GM18508 (cell line): ENCODE results near the gene SH2B2.

Experiments
- ATAC-seq: cut with Tn5 transposase; IDR thresholded peaks from one replicate; pipeline ENCODE4 v1.9.1; 2021; ENCODE audit warnings: moderate number of reproducible peaks; ENCODE audit not compliant: insufficient read depth, unreplicated experiment

Gene SH2B2

DNA sequence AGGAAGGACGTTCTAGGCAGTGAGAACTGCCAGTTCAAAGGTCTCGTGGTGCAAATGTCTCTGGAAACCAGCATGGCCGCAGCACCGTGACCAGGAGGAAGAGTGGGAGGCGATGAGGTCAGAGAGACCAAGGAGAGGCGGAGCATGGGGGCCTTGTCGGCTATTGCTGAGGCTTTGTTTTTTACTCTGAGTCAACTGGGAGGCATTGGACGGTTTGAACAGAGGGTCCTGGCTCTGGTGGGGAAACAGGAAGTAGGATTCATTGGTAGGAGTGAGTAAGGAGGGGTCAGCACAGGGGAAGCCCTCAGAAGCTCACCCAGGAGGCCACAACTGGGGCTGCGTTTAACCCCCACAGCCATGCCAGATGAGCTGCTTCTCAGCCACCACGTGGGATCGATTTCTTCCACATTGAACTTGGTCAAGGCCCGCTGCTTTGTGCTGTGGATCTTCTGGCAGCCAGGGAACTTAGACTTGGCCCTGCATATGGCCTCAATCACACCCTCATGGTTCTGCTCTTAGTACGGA, 22.2 kb upstream of the SH2B2 start:
- no peak for ATAC-seq

DNA sequence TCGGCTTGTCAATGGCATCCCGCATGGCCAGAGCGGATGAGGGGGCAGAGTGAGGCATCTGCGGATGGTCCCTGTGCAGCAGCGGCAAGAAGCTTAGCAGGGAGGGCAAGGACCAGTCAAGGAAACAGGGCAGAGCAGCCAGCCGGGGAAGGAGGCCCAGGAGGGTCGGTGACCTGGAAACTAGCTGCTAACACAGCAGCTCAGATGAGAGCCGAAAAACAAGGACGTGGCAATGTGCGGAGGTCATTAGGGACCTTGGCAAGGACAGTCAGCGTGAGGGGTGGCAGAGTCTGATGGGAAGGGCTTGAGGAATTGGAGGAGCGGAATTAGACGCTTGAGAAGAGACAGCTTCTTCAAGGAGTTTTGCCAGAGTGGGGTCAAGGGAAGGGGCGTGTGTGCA, 20.1 kb upstream of the SH2B2 start:
- no peak for ATAC-seq

DNA sequence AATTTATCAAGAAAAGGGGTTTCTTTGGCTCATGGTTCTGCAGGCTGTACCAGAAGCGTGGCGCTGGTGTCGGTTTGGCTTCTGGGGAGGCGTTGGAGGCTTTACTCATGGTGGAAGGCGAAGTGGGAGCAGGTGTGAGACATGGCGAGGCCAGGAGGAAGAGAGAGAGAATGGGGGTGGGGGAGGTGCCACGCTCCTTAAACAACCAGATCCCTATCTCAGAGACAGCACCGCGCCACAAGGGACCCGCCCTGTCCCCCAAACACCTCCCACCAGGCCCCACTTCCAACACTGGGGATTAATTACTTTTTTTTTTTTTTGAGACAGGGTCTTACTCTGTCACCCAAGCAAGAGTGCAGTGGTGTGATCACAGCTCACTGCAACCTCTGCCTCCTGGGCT, 18.0 kb upstream of the SH2B2 start:
- no peak for ATAC-seq

DNA sequence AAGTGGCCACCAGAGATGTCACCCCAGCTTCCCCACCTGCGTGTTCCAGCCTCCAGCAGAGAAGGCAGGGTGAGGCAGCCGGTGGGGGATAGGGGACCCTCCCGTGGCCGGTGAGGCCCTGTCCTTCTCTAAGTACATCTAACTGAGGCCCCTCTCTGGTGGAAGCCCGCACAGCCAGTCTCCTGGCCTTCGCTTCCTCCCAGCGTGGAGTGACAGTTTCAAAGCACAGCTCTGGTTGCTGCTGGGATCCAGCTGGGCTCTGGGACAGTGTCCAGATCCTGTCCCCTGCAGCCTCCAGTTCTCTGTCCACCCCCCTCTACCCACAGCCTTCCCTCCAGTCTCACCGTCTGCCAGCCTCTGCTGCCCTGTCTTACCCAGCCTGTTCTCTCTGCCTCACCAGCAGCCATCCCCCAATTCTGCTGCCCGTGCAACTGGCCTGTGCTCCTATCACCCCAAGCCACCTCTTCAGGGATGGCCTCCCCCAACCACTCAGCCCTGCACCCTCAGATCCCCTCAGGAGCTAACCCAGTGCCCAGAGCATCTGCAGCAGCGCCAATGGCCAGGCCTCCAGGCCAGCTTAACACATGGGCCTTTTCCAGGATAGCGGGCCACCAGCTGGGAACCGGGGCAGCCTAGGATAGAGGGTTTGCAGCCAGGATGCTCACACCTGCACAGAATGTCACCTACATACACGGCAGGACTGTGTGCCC, 16.3 kb upstream of the SH2B2 start:
- ATAC-seq: no peak

DNA sequence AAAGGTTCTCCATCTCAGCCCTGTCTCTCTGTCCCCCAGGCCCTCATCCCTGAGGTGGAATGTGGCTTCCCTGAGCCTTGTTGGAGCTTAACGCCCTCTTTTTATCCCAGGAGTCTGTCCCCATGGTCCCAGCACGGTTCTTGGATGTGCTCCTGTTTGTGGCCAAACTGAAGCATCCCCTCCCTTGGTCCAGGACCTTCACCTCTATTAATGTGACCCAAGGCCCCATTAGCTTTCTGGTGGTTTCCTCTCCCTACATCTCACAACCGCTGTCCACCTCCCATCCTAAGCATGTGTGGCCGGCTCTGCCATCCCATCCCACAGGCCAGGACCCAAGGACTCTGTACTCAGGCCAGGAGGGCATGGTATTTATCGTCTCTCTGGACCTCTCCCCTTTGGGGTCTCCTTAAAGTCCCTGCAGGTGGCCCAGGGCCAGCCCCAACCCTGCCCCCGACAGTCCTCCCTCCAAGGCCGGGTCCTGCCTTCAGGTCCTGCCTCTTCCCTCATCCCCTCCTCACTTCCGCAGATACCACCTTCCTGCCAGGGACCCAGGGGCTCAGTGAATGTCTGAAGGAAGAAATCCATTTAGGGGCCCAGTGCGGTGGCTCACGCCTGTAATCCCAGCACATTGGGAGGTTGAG, 15.4 kb upstream of the SH2B2 start:
- no peak for ATAC-seq

DNA sequence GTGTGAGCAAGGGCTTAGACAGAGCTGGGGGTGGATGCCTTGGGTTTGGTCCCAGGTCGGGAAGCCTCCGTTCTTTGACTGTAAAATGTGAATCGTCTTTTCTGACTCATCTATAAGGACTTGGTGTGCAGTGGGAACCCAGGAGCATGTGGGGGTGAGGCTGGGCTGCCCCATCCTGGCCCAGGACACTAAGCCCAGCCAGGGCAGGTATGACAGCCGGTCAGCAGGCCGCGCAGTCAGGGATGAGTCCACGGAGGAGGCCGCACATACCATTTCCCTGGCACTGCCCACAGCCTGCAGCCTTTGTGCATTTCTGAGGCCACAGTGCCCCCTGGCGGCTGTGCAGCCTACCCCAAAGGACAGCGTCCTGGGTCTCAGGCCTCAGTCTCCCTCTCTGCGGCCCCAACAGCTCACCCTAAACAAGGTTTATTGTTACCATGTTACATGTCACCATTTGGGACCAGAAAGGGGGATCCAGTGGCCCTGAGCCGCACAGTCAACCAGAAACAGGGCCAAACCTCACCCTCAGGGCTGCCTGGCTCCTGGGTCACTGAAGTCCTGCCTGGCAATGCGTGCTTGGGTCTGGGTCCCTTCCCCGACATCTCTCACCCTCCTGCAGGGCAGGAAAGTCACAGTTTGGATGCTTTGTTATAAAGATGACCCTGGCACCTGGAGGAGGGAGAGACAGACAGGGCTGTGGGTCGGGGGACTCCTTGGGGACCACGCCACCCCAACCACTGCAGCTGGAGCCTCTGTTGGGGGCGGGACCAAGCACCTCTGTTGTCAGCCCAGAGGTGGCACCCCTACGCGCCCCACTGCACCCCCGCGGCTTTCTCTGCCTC, 14.4 kb upstream of the SH2B2 start:
- ATAC-seq: no peak

DNA sequence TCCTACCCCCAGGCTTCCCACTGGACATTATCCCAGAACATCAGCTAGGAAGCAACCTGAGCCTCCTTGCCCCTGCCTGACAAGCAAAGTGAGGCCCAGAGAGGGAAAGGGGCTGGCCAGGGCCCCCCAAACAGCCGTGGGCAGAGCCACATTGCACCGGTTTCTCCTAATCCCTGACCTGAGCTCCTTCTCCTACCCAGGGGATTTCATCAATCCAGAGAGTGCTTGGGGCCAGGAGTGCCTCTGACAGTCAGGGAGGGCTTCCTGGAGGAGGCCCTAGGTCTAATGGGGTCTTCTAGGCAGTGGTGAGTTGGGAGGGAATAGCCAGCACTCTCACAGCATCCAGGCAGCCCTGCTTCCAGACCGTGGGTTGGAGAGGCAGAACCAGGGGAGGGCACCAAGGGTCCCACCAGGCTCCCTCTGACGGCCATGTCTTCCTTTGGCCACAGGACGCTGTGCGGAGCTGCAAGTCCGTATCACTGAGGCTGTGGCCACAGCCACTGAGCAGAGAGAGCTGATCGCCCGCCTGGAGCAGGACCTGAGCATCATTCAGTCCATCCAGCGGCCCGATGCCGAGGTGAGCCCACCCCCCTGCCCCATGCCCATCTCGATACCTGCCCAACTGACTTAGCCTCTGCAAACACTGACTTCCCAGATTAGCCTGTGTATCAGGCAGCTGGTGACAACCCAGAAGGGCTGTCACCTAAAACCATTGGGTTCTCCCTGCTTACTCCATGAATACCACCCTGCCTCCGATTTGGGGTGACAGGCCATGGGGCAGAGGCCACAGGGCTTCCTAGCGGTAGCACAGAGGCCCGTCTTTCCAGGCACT, 13.5 kb upstream of the SH2B2 start:
- no peak for ATAC-seq

DNA sequence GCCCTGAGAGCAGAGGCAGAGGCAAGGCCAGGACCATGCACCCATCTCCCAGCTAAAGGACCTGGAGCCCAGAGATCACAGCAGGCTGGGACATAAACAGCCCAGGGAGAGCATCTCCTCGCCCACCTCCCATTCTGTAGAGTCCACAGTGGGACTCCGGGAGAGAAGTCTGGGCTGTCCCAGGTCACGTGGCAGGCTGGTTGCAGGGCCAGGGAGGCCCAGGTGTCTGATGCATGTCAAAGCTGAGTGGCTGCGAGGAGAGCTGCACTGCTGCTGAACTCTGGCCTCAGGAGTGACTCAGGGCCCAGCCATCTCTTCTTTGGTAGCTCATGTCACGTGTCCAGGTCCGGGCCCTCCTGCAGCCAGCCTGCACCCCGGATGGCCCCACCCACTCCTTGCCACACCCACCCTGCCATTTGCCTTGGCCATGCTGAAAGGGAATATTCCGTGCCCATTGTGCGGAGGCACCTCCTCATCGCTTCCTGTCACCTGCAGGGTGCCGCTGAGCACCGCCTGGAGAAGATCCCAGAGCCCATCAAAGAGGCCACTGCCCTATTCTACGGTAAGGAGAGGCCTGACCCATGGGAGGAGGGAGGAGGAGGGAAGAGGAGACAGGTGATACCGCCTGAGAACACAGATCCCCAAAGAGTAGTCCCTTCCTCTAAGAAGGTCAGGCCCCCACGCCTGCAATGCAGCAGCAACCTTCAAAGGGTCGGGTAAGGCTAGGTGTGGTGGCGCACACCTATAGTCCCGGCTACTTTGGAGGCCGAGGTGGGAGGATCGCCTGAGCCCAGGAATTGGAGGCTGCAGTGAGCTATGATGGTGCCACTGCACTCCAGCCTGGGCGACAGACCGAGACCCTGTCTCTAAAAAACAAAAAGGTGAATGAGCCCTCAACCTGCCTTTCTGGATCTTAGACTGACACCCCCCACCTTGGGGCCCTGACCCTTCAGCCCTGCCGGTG, 12.6 kb upstream of the SH2B2 start:
- no peak for ATAC-seq

DNA sequence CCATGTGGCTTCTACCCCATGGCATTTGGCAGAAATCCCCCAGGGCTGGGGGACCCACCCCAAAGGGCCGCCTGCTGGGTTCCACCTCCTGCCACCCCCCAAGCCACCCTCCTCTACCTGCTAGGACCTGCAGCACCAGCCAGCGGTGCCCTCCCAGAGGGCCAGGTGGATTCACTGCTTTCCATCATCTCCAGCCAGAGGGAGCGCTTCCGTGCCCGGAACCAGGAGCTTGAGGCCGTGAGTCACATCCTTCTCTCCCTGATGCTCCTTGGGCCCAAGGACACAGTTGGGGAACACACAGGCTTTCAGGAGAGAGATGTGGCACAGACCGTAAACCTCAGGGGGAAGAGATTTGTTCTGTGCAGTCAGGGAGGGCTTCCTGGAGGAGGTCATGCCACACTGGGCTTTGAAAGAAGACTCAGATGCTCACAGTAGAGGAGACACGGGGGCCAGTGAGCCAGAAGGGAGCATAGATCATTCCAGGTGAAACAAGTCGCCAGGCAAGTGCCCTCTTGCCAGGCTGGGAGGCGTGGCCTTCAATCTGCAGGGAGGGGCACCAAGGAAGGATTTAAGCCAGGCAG, 11.5 kb upstream of the SH2B2 start:
- ATAC-seq: no peak

DNA sequence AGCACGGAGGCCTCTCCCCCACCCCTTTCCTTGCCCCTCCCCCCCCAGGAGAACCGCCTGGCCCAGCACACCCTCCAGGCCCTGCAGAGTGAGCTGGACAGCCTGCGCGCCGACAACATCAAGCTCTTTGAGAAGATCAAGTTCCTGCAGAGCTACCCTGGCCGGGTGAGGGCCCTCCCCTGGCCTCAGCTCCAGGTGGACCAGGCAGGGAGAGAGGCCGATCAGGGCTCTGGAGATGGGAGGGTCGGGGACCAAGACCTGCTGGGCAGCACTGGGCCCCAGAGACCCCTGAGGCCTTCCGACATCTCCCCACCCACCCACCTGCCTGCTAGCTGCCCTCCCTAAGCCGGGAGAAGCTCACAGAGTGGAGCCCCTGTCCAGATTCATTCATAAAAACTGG, 8.8 kb upstream of the SH2B2 start:
- no peak for ATAC-seq

DNA sequence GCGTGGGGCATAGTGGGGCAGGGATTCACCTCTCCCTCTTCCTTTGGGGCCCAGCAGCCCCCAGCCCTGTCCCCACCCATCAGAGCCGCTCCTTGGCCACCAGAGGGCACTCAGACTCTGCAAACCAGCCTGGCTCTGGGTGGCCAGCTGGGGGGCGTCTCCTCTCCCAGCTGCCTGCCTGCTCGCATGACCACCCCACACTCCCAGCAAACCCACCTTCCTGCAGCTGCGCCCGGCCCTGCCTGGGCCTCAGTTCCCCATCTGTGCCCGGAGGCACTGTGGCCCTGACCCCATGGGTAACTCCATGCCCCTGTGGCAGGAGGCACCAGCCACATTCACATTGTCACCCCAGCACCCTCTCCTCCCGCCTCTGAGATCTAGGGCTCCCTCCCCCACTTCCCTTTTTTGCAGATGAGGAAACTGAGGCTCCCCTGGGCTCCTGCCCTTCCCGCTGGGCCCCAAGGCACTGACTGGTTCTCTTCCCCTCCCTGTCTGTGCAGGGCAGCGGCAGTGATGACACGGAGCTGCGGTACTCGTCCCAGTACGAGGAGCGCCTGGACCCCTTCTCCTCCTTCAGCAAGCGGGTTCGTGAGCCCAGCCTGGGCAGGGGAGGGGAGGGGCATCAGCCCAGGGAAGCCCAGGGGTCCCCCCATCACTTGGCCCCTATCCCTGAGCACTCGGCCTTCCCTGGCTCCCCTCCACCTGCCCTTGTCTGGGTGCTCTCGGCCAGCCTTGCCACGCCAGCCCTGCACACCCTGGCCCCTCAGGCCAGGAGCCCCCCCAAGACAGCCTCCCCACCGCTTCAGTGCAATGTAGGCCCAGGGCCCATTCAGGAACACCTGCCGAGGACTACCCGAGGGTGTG, 6.9 kb upstream of the SH2B2 start:
- no peak for ATAC-seq

DNA sequence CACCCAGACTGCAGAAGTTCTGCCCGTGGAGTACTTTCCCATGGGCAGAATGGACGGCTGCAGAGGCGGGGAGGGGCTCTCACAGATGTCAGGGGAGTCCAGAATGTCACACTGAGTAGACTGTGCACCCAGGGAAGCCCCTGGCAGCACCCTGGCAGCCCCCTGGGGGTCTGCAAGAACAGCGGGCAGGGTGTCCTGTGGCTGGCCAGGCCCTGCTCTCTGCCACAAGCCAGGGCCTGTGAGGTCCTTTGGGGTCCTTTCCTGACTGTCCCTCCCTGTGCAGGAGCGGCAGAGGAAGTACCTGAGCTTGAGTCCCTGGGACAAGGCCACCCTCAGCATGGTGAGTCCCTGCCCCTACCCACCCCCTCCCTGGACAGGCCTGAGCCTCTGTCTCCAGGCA, 6.1 kb upstream of the SH2B2 start:
- no peak for ATAC-seq

DNA sequence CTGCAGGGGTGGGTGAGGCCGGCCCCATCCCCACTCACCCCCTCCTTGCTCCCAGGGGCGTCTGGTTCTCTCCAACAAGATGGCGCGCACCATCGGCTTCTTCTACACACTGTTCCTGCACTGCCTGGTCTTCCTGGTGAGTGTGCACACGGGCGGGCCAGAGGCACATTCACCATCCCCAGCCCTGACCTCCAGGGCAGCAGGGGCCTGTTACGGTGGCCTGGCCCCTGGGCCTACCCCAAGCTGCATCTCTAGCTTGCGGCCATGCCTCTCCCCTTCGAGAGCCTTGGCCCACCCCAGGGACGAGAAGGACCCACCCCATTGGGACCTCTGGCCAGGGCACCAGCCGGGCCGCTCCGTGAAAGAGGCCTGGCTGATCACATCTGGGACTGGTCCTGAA, 4.9 kb upstream of the SH2B2 start:
- ATAC-seq: no peak

DNA sequence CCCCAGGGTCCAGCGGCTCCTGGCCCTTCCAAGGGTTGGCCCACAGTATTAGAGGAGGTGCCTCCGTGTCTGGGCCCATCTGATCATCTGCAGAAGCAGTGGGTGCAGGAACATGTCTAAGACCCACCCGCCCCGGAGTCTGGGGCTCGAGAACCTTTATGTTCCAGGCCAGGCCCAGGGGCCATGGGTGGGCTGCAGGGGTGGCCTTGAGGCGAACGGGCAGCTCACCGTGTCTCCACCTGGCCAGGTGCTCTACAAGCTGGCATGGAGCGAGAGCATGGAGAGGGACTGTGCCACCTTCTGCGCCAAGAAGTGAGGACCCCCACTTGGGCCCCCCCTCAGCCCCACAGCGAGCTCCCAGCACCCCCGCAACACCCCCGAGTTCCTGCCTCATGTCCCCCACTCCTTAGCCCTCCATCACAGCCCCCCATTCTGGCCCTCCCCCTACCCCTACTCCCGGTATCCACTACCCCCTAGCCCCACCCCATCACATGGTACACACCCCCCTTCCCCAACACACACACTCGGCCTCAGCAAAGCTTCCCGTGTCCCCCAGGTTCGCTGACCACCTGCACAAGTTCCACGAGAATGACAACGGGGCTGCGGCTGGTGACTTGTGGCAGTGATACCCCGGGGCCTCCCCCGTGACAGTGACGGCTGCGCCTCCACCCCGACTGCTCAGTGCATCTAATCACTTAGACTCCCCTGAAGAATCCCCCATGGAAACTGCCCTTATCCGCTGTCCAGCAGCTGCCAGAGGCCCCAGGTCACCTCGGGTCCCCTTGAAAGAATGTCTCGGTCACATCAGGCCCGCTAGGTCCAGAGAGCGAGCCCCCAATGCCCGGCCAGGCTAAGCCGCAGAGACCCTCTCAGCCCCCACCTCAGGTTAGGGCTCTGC, 4.0 kb upstream of the SH2B2 start:
- ATAC-seq: no peak

DNA sequence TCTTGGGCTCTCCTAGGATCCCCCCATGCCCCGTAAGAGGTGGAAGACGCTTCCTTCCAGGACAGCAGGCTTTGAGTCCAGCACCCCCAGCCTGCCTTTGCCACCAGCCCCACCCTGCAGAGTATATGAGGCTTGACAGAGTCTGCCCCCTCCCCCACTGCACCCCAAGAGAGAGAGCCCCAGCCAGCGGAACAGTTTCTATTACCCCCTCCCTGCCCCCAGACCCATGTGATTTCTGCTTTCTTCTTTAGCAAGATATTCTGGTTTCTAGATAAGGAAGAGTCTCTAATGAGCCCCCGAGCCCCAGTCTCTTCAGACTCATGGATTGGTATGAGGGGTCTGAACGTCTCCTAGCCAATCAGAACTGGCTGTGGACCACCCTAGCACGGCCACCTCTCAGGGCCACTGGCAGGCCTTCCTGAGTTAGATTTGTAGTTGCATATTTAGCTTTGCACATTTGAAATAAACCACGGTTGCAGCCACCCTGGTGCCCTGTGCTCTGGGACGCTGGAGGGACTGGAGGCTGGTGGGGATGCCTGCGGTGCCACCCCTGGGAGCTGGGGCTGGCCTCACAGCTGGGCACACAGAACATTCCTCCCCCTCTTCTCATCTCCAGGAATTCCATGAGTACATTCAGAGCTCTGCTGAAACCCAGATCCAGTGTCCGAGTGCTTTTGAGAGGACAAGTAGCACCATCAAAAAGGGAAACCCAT, 3.0 kb upstream of the SH2B2 start:
- no peak for ATAC-seq

DNA sequence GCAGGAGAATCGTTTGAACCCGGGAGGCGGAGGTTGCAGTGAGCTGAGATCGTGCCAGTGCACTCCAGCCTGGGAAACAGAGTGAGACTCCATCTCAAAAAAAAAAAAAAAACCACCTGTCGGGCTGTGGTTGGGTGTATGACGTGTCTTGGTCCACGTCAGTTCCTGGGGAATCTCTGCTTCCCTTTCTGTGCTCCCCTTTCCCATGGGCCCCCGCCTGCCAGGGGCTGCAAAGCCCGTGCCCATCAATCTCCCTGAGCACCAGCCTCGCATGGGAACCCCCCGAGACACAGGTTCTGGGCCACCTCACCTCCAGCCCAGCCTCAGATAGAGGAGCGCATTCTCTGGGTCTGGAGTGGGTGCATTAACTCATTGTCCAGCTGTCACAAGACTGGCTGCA, 2.3 kb upstream of the SH2B2 start:
- ATAC-seq: no peak
